HepG2 (cell line): ENCODE measurements around the gene ACTR10. TPM values are rescaled to one million over a fixed set of nuclear protein-coding genes. Genes with fewer than 3 reads are reported as not detected.

Source experiments
- CEBPZ ChIP-seq: IDR thresholded peaks from 2 replicates; pipeline ENCODE4 v1.6.1; 2012; ENCODE audit warnings: low read length, improper control_type of control experiment
- CSRNP2 ChIP-seq: sonication (generic); formaldehyde crosslinking; conservative IDR thresholded peaks from 2 replicates; pipeline ENCODE4 v1.8.0; 2022; ENCODE audit warnings: low read depth, missing genetic modification reagents
- ELF1 ChIP-seq: sonication (generic); formaldehyde crosslinking; IDR thresholded peaks from 2 replicates; pipeline ENCODE4 v1.4.0; 2020; ENCODE audit warnings: missing genetic modification reagents
- FLYWCH1 ChIP-seq: sonication (generic); formaldehyde crosslinking; IDR thresholded peaks from 2 replicates; pipeline ENCODE4 v1.8.1; 2023; ENCODE audit warnings: mild to moderate bottlenecking, missing genetic modification reagents
- GATAD2A ChIP-seq: IDR thresholded peaks from 2 replicates; pipeline ENCODE4 v1.6.1; 2016
- HIVEP1 ChIP-seq: sonication (generic); formaldehyde crosslinking; IDR thresholded peaks from 2 replicates; pipeline ENCODE4 v1.4.0; 2020; ENCODE audit warnings: mild to moderate bottlenecking, missing genetic modification reagents
- HNRNPH1 ChIP-seq: fragments of 200-400 bp; formaldehyde crosslinking; optimal IDR thresholded peaks from 2 replicates; pipeline ENCODE3; 2017; ENCODE audit warnings: mild to moderate bottlenecking, low read depth, low read length
- KAT8 ChIP-seq: IDR thresholded peaks from 2 replicates; pipeline ENCODE4 v1.6.1; 2016; ENCODE audit warnings: missing genetic modification reagents, missing compliant biosample characterization
- KDM3A ChIP-seq: IDR thresholded peaks from 2 replicates; pipeline ENCODE4 v1.6.1; 2018; ENCODE audit warnings: low read depth, missing compliant biosample characterization
- MAFG ChIP-seq: sonication (generic); formaldehyde crosslinking; IDR thresholded peaks from 2 replicates; pipeline ENCODE4 v1.5.1; 2020; ENCODE audit warnings: mild to moderate bottlenecking, missing genetic modification reagents
- MXD1 ChIP-seq: sonication (generic); formaldehyde crosslinking; IDR thresholded peaks from 2 replicates; pipeline ENCODE4 v1.4.0; 2020; ENCODE audit warnings: mild to moderate bottlenecking, missing genetic modification reagents
- NR2C2 ChIP-seq: sonication (generic); formaldehyde crosslinking; IDR thresholded peaks from 2 replicates; pipeline ENCODE4 v1.4.0; 2020; ENCODE audit warnings: missing genetic modification reagents, mild to moderate bottlenecking, moderate library complexity, borderline replicate concordance
- PPARG ChIP-seq: conservative IDR thresholded peaks from 2 replicates; pipeline ENCODE4 v1.6.1; 2016; ENCODE audit warnings: missing biosample characterization, missing genetic modification reagents
- THAP11 ChIP-seq: IDR thresholded peaks from 2 replicates; pipeline ENCODE4 v1.6.1; 2016; ENCODE audit warnings: missing biosample characterization, missing genetic modification reagents
- YEATS4 ChIP-seq: sonication (generic); formaldehyde crosslinking; IDR thresholded peaks from 2 replicates; pipeline ENCODE4 v1.4.0; 2020; ENCODE audit warnings: missing genetic modification reagents, borderline replicate concordance
- ZFP91 ChIP-seq: sonication (generic); formaldehyde crosslinking; IDR thresholded peaks from 2 replicates; pipeline ENCODE4 v1.9.0; 2022; ENCODE audit warnings: missing genetic modification reagents, mild to moderate bottlenecking, borderline replicate concordance
- ZMAT5 ChIP-seq: sonication (generic); formaldehyde crosslinking; IDR thresholded peaks from 2 replicates; pipeline ENCODE4 v1.5.0; 2020; ENCODE audit warnings: mild to moderate bottlenecking, low read depth, missing genetic modification reagents, borderline replicate concordance
- ZNF160 ChIP-seq: sonication (generic); formaldehyde crosslinking; IDR thresholded peaks from 2 replicates; pipeline ENCODE4 v1.8.0; 2022; ENCODE audit warnings: mild to moderate bottlenecking, inconsistent platforms, missing genetic modification reagents
- ZNF225 ChIP-seq: sonication (generic); formaldehyde crosslinking; IDR thresholded peaks from 2 replicates; pipeline ENCODE4 v1.4.0; 2020; ENCODE audit warnings: mild to moderate bottlenecking, missing genetic modification reagents
- ZNF329 ChIP-seq: sonication (generic); formaldehyde crosslinking; IDR thresholded peaks from 2 replicates; pipeline ENCODE4 v1.9.0; 2021; ENCODE audit warnings: low read depth, mild to moderate bottlenecking, missing genetic modification reagents
- polyA plus RNA-seq, 8 experiments: library from polyadenylated mRNA; depleted of rRNA in 3 of 8; stranded (reverse) in 7 of 8; unstranded in 1 of 8; fragments of >200 nt; fragmentation: Illumina TruSeq in 4 of 8; extraction: Trizol in 4 of 8; gene quantifications; 2 replicates each; pipeline versions ENCODE4 v1.2.1 to v1.2.3, GENCODE V29; 2011 to 2016; ENCODE audit warnings: low read depth in 4 of 8, missing spikeins in 1 of 8, mixed read lengths in 1 of 8; ENCODE audit not compliant: insufficient read depth in 1 of 8
- total RNA-seq, 5 experiments: library from RNA; depleted of rRNA; stranded (reverse); fragments of >200 nt; fragmentation: Illumina TruSeq; extraction: Trizol; gene quantifications; 2 replicates each; pipeline ENCODE4 v1.2.3, GENCODE V29; 2016; ENCODE audit warnings: low read depth in 1 of 5

The ACTR10 gene
- total and polyA plus RNA-seq, 2 of the 13 experiments (the other 11 are each of a cell fraction or from before 2014, with no cell fraction given) = 30.0 to 41.3 TPM

GRCh38 chr14:58199726-58200479 lies at the start of gene ACTR10 (continued):
- TF ChIP-seq MXD1 (CRISPR knock-in tag) (peak; percentile 65; the same call in 1 of the 2 replicates), ELF1 (CRISPR knock-in tag) (no peak), YEATS4 (CRISPR knock-in tag) (peak; percentile 63; the same call in 1 of the 2 replicates), ZNF225 (CRISPR knock-in tag) (no peak), FLYWCH1 (CRISPR knock-in tag) (0 out of 2 replicates have a peak, but pooled peaks have one; percentile 41), THAP11 (CRISPR knock-in tag) (peak; percentile 71), ZNF329 (CRISPR knock-in tag) (no peak), ZMAT5 (CRISPR knock-in tag) (no peak), ZNF160 (CRISPR knock-in tag) (peak; percentile 30; the same call in 1 of the 2 replicates), HIVEP1 (no peak), HNRNPH1 (no peak), CSRNP2 (CRISPR knock-in tag) (no peak), KAT8 (peak; percentile 16; the same call in 1 of the 2 replicates), MAFG (CRISPR knock-in tag) (no peak), NR2C2 (CRISPR knock-in tag) (no peak), ZFP91 (CRISPR knock-in tag) (peak; percentile 34; the same call in 1 of the 2 replicates), CEBPZ (no peak), KDM3A (CRISPR knock-in tag) (no peak), PPARG (CRISPR knock-in tag) (no peak), GATAD2A (CRISPR knock-in tag) (no peak)
